Measurements from ENCODE around the gene ART4. TPM values are rescaled to one million over a fixed set of nuclear protein-coding genes. Genes with fewer than 3 reads are reported as not detected.

ART4 gene
- total RNA-seq (2014; rRNA removed; shearing (Covaris generic); ENCODE audit: low replicate concordance): not detected in 2 replicates

- in situ Hi-C loops (cut with HindIII; ENCODE audit: low pct_unique_long_range_greater_than_20kb, low sequenced_read_pairs): no loop called here
- no peak for DNase-seq (ENCODE audit: low read depth)
These were observed at the start of gene ART4 for GRCh38 chr12:14843425-14843887. TSS of gene ART4 (minus strand) at chr12:14843526. CDS start at chr12:14843113, 413 bp downstream.

- in situ Hi-C loops (cut with HindIII; ENCODE audit: low pct_unique_long_range_greater_than_20kb, low sequenced_read_pairs): no loop called here
- DNase-seq (ENCODE audit: low read depth): no peak
These were observed 49.6 kb upstream of the ART4 start for GRCh38 chr12:14892726-14893505.

GRCh38 chr12:14890701-14891100 lies 47.4 kb upstream of the ART4 start:
- no peak for DNase-seq (ENCODE audit: low read depth)
- in situ Hi-C loops (cut with HindIII; ENCODE audit: low pct_unique_long_range_greater_than_20kb, low sequenced_read_pairs): no loop called here

GRCh38 chr12:14886271-14886670 lies 42.9 kb upstream of the ART4 start:
- DNase-seq (ENCODE audit: low read depth): no peak
- in situ Hi-C loops (cut with HindIII; ENCODE audit: low pct_unique_long_range_greater_than_20kb, low sequenced_read_pairs): no loop called here

- no peak for DNase-seq (ENCODE audit: low read depth)
- in situ Hi-C loops (cut with HindIII; ENCODE audit: low pct_unique_long_range_greater_than_20kb, low sequenced_read_pairs): no loop called here
These were observed 42.4 kb upstream of the ART4 start, which contains the start of gene MGP for GRCh38 chr12:14885718-14886221. TSS of gene MGP (minus strand) at chr12:14885854. CDS start at chr12:14885791, 63 bp downstream.

GRCh38 chr12:14884458-14884878 lies 41.1 kb upstream of the ART4 start:
- in situ Hi-C loops (cut with HindIII; ENCODE audit: low pct_unique_long_range_greater_than_20kb, low sequenced_read_pairs): no loop called here
- peak; percentile 8 for DNase-seq (ENCODE audit: low read depth)

- in situ Hi-C loops (cut with HindIII; ENCODE audit: low pct_unique_long_range_greater_than_20kb, low sequenced_read_pairs): no loop called here
- DNase-seq (ENCODE audit: low read depth): no peak
These were observed 40.4 kb upstream of the ART4 start for GRCh38 chr12:14883686-14884085.

GRCh38 chr12:14880890-14881453 lies 37.6 kb upstream of the ART4 start:
- in situ Hi-C loops (cut with HindIII; ENCODE audit: low pct_unique_long_range_greater_than_20kb, low sequenced_read_pairs): no loop called here
- DNase-seq (ENCODE audit: low read depth): no peak

- no peak for DNase-seq (ENCODE audit: low read depth)
- in situ Hi-C loops (cut with HindIII; ENCODE audit: low pct_unique_long_range_greater_than_20kb, low sequenced_read_pairs): no loop called here
These were observed 36.1 kb upstream of the ART4 start for GRCh38 chr12:14879222-14879933.

- in situ Hi-C loops (cut with HindIII; ENCODE audit: low pct_unique_long_range_greater_than_20kb, low sequenced_read_pairs): no loop called here
- DNase-seq (ENCODE audit: low read depth): no peak
These were observed 35.2 kb upstream of the ART4 start for GRCh38 chr12:14878488-14878887.

- DNase-seq (ENCODE audit: low read depth): no peak
- in situ Hi-C loops (cut with HindIII; ENCODE audit: low pct_unique_long_range_greater_than_20kb, low sequenced_read_pairs): no loop called here
These were observed 33.5 kb upstream of the ART4 start for GRCh38 chr12:14876833-14877232.

- in situ Hi-C loops (cut with HindIII; ENCODE audit: low pct_unique_long_range_greater_than_20kb, low sequenced_read_pairs): no loop called here
- DNase-seq (ENCODE audit: low read depth): no peak
These were observed 31.6 kb upstream of the ART4 start for GRCh38 chr12:14874882-14875281.

GRCh38 chr12:14873440-14874185 lies 30.3 kb upstream of the ART4 start:
- in situ Hi-C loops (cut with HindIII; ENCODE audit: low pct_unique_long_range_greater_than_20kb, low sequenced_read_pairs): no loop called here
- DNase-seq (ENCODE audit: low read depth): no peak

- DNase-seq (ENCODE audit: low read depth): no peak
- in situ Hi-C loops (cut with HindIII; ENCODE audit: low pct_unique_long_range_greater_than_20kb, low sequenced_read_pairs): no loop called here
These were observed 28.6 kb upstream of the ART4 start for GRCh38 chr12:14871886-14872285.

GRCh38 chr12:14871247-14871646 lies 27.9 kb upstream of the ART4 start:
- in situ Hi-C loops (cut with HindIII; ENCODE audit: low pct_unique_long_range_greater_than_20kb, low sequenced_read_pairs): no loop called here
- DNase-seq (ENCODE audit: low read depth): no peak

GRCh38 chr12:14868916-14869506 lies 25.7 kb upstream of the ART4 start:
- in situ Hi-C loops (cut with HindIII; ENCODE audit: low pct_unique_long_range_greater_than_20kb, low sequenced_read_pairs): no loop called here
- DNase-seq (ENCODE audit: low read depth): no peak

- no peak for DNase-seq (ENCODE audit: low read depth)
These were observed 17.2 kb upstream of the ART4 start for GRCh38 chr12:14860490-14860889.

GRCh38 chr12:14858513-14858912 lies 15.2 kb upstream of the ART4 start:
- no peak for DNase-seq (ENCODE audit: low read depth)
- in situ Hi-C loops (cut with HindIII; ENCODE audit: low pct_unique_long_range_greater_than_20kb, low sequenced_read_pairs): no loop called here

More at GRCh38 chr12:14860490-14860889, 17.2 kb upstream of the ART4 start:
- in situ Hi-C loops (cut with HindIII; ENCODE audit: low pct_unique_long_range_greater_than_20kb, low sequenced_read_pairs): no loop called here
